ENCODE results near the gene PCDH9. TPM values are rescaled to one million over a fixed set of nuclear protein-coding genes. Genes with fewer than 3 reads are reported as not detected.
"Not testable (repeated sequence)": the region's sequence is repeated elsewhere in the genome, so short reads cannot be mapped to it uniquely, and the experiment has no call there.

The PCDH9 gene
- total RNA-seq, 1 donor from 2014 or later = 37.7 TPM

- intact Hi-C loops (cut with DNase I) = no loop called here
- DNase-seq (ENCODE audit: low spot score) (no peak), ATAC-seq (no peak)
Measured at GRCh38 chr13:67097892-67098452, 132.2 kb downstream of the PCDH9 start.

- intact Hi-C loops (cut with DNase I); DNase-seq (ENCODE audit: low spot score); ATAC-seq: not testable (repeated sequence)
Measured at GRCh38 chr13:67096893-67097292, 133.2 kb downstream of the PCDH9 start.

- no peak for DNase-seq (ENCODE audit: low spot score)
- intact Hi-C loops (cut with DNase I) = no loop called here
- no peak for ATAC-seq
Measured at GRCh38 chr13:67096418-67096817, 133.7 kb downstream of the PCDH9 start.

- intact Hi-C loops (cut with DNase I) = no loop called here
- no peak for DNase-seq (ENCODE audit: low spot score)
- no peak for ATAC-seq
Measured at GRCh38 chr13:67095621-67096020, 134.5 kb downstream of the PCDH9 start.

GRCh38 chr13:67094952-67095351 lies 135.2 kb downstream of the PCDH9 start:
- intact Hi-C loops (cut with DNase I) = no loop called here
- DNase-seq (ENCODE audit: low spot score) (no peak), ATAC-seq (no peak)

- intact Hi-C loops (cut with DNase I) = no loop called here
- DNase-seq (ENCODE audit: low spot score) = no peak
- no peak for ATAC-seq
Measured at GRCh38 chr13:67094078-67094477, 136.1 kb downstream of the PCDH9 start.

- DNase-seq (ENCODE audit: low spot score) = no peak
- no peak for ATAC-seq
- intact Hi-C loops (cut with DNase I) = no loop called here
Measured at GRCh38 chr13:67091603-67092002, 138.5 kb downstream of the PCDH9 start.

- no peak for ATAC-seq
- intact Hi-C loops (cut with DNase I) = no loop called here
- DNase-seq (ENCODE audit: low spot score) = no peak
Measured at GRCh38 chr13:67090856-67091255, 139.3 kb downstream of the PCDH9 start.

- no peak for ATAC-seq
- DNase-seq (ENCODE audit: low spot score) = no peak
- intact Hi-C loops (cut with DNase I) = no loop called here
Measured at GRCh38 chr13:67087527-67087926, 142.6 kb downstream of the PCDH9 start.

- DNase-seq (ENCODE audit: low spot score) (no peak), ATAC-seq (no peak)
- intact Hi-C loops (cut with DNase I) = no loop called here
Measured at GRCh38 chr13:67086260-67086659, 143.9 kb downstream of the PCDH9 start.

- DNase-seq (ENCODE audit: low spot score) = no peak
- intact Hi-C loops (cut with DNase I) = no loop called here
- no peak for ATAC-seq
Measured at GRCh38 chr13:67084066-67084465, 146.1 kb downstream of the PCDH9 start.

GRCh38 chr13:67083519-67083918 lies 146.6 kb downstream of the PCDH9 start:
- ATAC-seq (no peak), DNase-seq (ENCODE audit: low spot score) (no peak)
- intact Hi-C loops (cut with DNase I) = no loop called here

- ATAC-seq (no peak), DNase-seq (ENCODE audit: low spot score) (no peak)
- intact Hi-C loops (cut with DNase I) = no loop called here
Measured at GRCh38 chr13:67080351-67080750, 149.8 kb downstream of the PCDH9 start.

- ATAC-seq = no peak
- no peak for DNase-seq (ENCODE audit: low spot score)
- intact Hi-C loops (cut with DNase I) = no loop called here
Measured at GRCh38 chr13:67078062-67078461, 152.1 kb downstream of the PCDH9 start.

GRCh38 chr13:67077132-67077531 lies 153.0 kb downstream of the PCDH9 start:
- intact Hi-C loops (cut with DNase I) = no loop called here
- DNase-seq (ENCODE audit: low spot score) (no peak), ATAC-seq (no peak)

- intact Hi-C loops (cut with DNase I) = no loop called here
- DNase-seq (ENCODE audit: low spot score) (no peak), ATAC-seq (no peak)
Measured at GRCh38 chr13:67076378-67076777, 153.8 kb downstream of the PCDH9 start.

GRCh38 chr13:67075239-67075638 lies 154.9 kb downstream of the PCDH9 start:
- ATAC-seq (peak; percentile 65), DNase-seq (ENCODE audit: low spot score) (no peak)
- intact Hi-C loops (cut with DNase I) = no loop called here

GRCh38 chr13:67071918-67072598 lies 158.1 kb downstream of the PCDH9 start:
- intact Hi-C loops (cut with DNase I) = no loop called here
- ATAC-seq (no peak), DNase-seq (ENCODE audit: low spot score) (no peak)

GRCh38 chr13:67070306-67070705 lies 159.8 kb downstream of the PCDH9 start:
- DNase-seq (ENCODE audit: low spot score) = no peak
- no peak for ATAC-seq
- intact Hi-C loops (cut with DNase I) = no loop called here

GRCh38 chr13:67069117-67069767 lies 160.9 kb downstream of the PCDH9 start:
- peak; percentile 51 for ATAC-seq
- no peak for DNase-seq (ENCODE audit: low spot score)
- intact Hi-C loops (cut with DNase I) = no loop called here

- ATAC-seq (no peak), DNase-seq (ENCODE audit: low spot score) (no peak)
- intact Hi-C loops (cut with DNase I) = no loop called here
Measured at GRCh38 chr13:67064920-67065319, 165.2 kb downstream of the PCDH9 start.

Measured in sciatic nerve (tissue), 2 donors.